ENCODE measurements around the gene CCDC86. TPM values are rescaled to one million over a fixed set of nuclear protein-coding genes. Genes with fewer than 3 reads are reported as not detected.

Gene CCDC86
- total and polyA plus RNA-seq, 2 of the 4 experiments (the other 2 are of a cell fraction): 9.5 to 34.0 TPM

DNA sequence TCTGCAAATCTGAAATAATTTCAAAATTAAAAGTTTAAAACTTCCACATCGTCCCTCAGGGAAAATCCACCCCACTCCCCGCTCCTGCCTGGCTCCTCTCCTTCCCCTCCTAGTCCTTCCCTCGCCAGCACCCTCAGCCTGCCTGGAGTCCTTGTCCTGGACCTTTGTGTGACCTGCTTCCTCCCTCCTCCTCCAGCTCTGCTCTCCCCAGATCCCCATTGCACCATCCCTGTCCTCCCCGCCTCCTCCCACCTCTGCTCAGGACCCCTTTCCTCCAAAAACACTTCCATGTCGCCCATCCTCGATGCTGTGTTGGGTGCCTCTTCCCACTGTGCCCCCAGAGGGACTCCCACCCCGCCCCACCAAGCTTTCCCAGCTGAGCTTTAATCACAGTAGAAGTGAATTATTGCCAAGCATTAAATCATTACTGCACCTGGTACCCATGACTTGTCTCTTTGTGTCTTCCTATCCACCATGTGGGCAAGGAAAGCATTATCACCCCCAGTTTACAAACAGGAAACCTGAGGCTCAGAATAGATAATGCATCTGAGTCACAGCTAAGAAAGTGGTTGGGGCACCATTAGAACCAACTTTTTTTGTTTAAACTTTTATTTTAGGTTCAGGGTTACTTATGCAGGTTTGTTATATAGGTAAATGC, 23.1 kb downstream of the CCDC86 start:
- in situ Hi-C loops (cut with MboI; ENCODE audit: low sequenced_read_pairs) (no loop called here), dilution Hi-C loops (cut with HindIII; ENCODE audit: low sequenced_read_pairs, unreplicated experiment) (no loop called here), intact Hi-C loops (cut with micrococcal nuclease) (no loop called here)
- Histone ChIP-seq H2AFZ (replicated peaks; ENCODE audit: low read length, poor library complexity) (no peak overlapping the region), H2BK120ac (ENCODE audit: low read depth, low read length) (no peak overlapping the region), H3K9me3 (ENCODE audit: control insufficient read depth, insufficient read depth, low read length) (no peaks in the 10 kb centered on the region), H4K8ac (ENCODE audit: low read depth in 2 of 2, low read length in 2 of 2) (no peak overlapping the region), H2BK20ac (ENCODE audit: low read depth, low read length) (no peak overlapping the region), H3K18ac (ENCODE audit: low read depth, low read length) (no peak overlapping the region), H2AK9ac (replicated peaks; ENCODE audit: low read depth, low read length, poor library complexity) (no peak overlapping the region), H3K4me3 (ENCODE audit: insufficient read depth, low read depth, low read length) (no peak overlapping the region), H2BK5ac (ENCODE audit: low read depth, low read length, poor library complexity, severe bottlenecking) (no peak overlapping the region), H3K4me1 (ENCODE audit: control insufficient read depth, insufficient read depth, low read length) (no peaks in the 10 kb centered on the region), H3K14ac (replicated peaks; ENCODE audit: low read depth, low read length) (no peak overlapping the region), H3K79me1 (ENCODE audit: low read depth in 1 of 2, low read length in 2 of 2) (no peaks in the 10 kb centered on the region), H3K4ac (ENCODE audit: low read depth, low read length) (no peak overlapping the region), H3K4me2 (ENCODE audit: low read depth, low read length) (no peak overlapping the region), H3K9me1 (ENCODE audit: insufficient read depth, low read length) (no peaks in the 10 kb centered on the region), H3K27me3 (ENCODE audit: control insufficient read depth, insufficient read depth, low read length) (peaks cover 13% of the 10 kb centered on the region), H2BK15ac (ENCODE audit: low read depth, low read length) (no peak overlapping the region), H3K36me3 (ENCODE audit: control insufficient read depth, insufficient read depth, low read length) (no peaks in the 10 kb centered on the region), H3K27ac (ENCODE audit: insufficient read depth, low read length) (no peak overlapping the region), H3K56ac (ENCODE audit: extremely low read depth, insufficient read depth, low read length) (no peak overlapping the region), H4K20me1 (ENCODE audit: insufficient read depth, low read length) (no peaks in the 10 kb centered on the region), H3K23ac (ENCODE audit: low read depth, low read length) (no peak overlapping the region), H2AK5ac (ENCODE audit: low read depth, low read length) (no peak overlapping the region), H3K9ac (ENCODE audit: low read depth, low read length) (no peak overlapping the region), H4K5ac (ENCODE audit: low read depth, low read length) (no peak overlapping the region), H4K91ac (ENCODE audit: insufficient read depth, low read depth, low read length) (no peak overlapping the region)
- ChIA-PET POLR2A (ENCODE audit: unreplicated experiment) (no interaction called here), CTCF (no interaction called here)
- BruUV-seq (replicated peaks): no TSS peak
- DNase-seq (no peak), ATAC-seq (ENCODE audit: low read depth) (no peak)
- 79% methylated on average over 6 of the region's 7 CpGs; no CpG with 5 or more reads in 1 of the 2 experiments for WGBS, 2 experiments (ENCODE audit: extremely low coverage in 2 of 2, insufficient read length in 1 of 2)
- no peak for TF ChIP-seq FOS (IDR thresholded peaks at IDR 0.05; ENCODE audit: low read depth, low read length)
- no peak for TF ChIP-seq RCOR1 (IDR thresholded peaks at IDR 0.05; ENCODE audit: insufficient replicate concordance, low read length)
- TF ChIP-seq POLR2A (IDR thresholded peaks at IDR 0.05; ENCODE audit: low read depth, low read length): no peak
- TF ChIP-seq MAFK (IDR thresholded peaks at IDR 0.05; ENCODE audit: low read depth, low read length): no peak
- no peak for TF ChIP-seq NFE2L2 (IDR thresholded peaks at IDR 0.05; ENCODE audit: low read depth, low read length)
- TF ChIP-seq CEBPB (IDR thresholded peaks at IDR 0.05; ENCODE audit: low read depth, low read length): no peak
- no peak for TF ChIP-seq RFX5 (IDR thresholded peaks at IDR 0.05; ENCODE audit: low read depth, low read length)
- no peak for TF ChIP-seq BHLHE40 (IDR thresholded peaks at IDR 0.05; ENCODE audit: low read depth, low read length)
- no peak for TF ChIP-seq CHD1 (IDR thresholded peaks at IDR 0.05; ENCODE audit: low read depth, low read length)
- TF ChIP-seq SMC3 (IDR thresholded peaks at IDR 0.05; ENCODE audit: low read depth, low read length): no peak
- no peak for TF ChIP-seq RAD21 (IDR thresholded peaks at IDR 0.05; ENCODE audit: low read length)
- no peak for TF ChIP-seq MAZ (IDR thresholded peaks at IDR 0.05; ENCODE audit: borderline replicate concordance, low read depth, low read length)
- no peak for TF ChIP-seq MXI1 (IDR thresholded peaks at IDR 0.05; ENCODE audit: borderline replicate concordance, low read depth, low read length)
- TF ChIP-seq USF2 (IDR thresholded peaks at IDR 0.05; ENCODE audit: low read depth, low read length): no peak
- TF ChIP-seq CTCF (conservative IDR thresholded peaks at IDR 0.05; ENCODE audit: low read depth, low read length): no peak
- TF ChIP-seq, protein P1, sequence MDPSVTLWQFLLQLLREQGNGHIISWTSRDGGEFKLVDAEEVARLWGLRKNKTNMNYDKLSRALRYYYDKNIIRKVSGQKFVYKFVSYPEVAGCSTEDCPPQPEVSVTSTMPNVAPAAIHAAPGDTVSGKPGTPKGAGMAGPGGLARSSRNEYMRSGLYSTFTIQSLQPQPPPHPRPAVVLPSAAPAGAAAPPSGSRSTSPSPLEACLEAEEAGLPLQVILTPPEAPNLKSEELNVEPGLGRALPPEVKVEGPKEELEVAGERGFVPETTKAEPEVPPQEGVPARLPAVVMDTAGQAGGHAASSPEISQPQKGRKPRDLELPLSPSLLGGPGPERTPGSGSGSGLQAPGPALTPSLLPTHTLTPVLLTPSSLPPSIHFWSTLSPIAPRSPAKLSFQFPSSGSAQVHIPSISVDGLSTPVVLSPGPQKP (IDR thresholded peaks at IDR 0.05; ENCODE audit: borderline replicate concordance, low read depth, low read length): no peak

All from IMR-90 (cell line).